MCF 10A (cell line): ENCODE data around the gene GPN3. TPM values are rescaled to one million over a fixed set of nuclear protein-coding genes. Genes with fewer than 3 reads are reported as not detected.

Source experiments
- BruUV-seq: library from RNA; stranded (reverse); fragments of 400-500 nt; replicated peaks from 2 replicates; lab custom pipeline; 2021; lab: Mats Ljungman, UMichigan
- CTCF ChIA-PET: fragments of 300-600 bp; sonication (Branson Sonifier 250); formaldehyde crosslinking; extraction: SDS; loops from one replicate; lab custom pipeline; 2021; ENCODE audit warnings: antibody characterized with exemption, inconsistent platforms; lab: Yijun Ruan, JAX
- POLR2A ChIA-PET: fragments of 300-600, 350-650 bp; sonication (Branson Sonifier 250); formaldehyde crosslinking; extraction: SDS; loops from one replicate; lab custom pipeline; 2020; ENCODE audit warnings: antibody characterized with exemption, inconsistent platforms; lab: Yijun Ruan, JAX
- DNase-seq: peaks from one replicate; pipeline ENCODE4 v3.0.0-alpha.2; 2018; ENCODE audit not compliant: unreplicated experiment
- H3K27ac Mint-ChIP-seq: one replicate; pipeline ENCODE4 v1.8.0; 2022; ENCODE audit warnings: mild to moderate bottlenecking, low read depth, mixed read lengths; ENCODE audit not compliant: unreplicated experiment
- H3K27me3 Mint-ChIP-seq: one replicate; pipeline ENCODE4 v1.8.0; 2022; ENCODE audit warnings: mixed read lengths; ENCODE audit not compliant: insufficient read depth, unreplicated experiment
- H3K36me3 Mint-ChIP-seq: one replicate; pipeline ENCODE4 v1.8.0; 2022; ENCODE audit warnings: mild to moderate bottlenecking, moderate library complexity, mixed read lengths; ENCODE audit not compliant: insufficient read depth, unreplicated experiment
- H3K4me1 Mint-ChIP-seq: one replicate; pipeline ENCODE4 v1.8.0; 2022; ENCODE audit warnings: mixed read lengths; ENCODE audit not compliant: insufficient read depth, unreplicated experiment
- H3K4me3 Mint-ChIP-seq: one replicate; pipeline ENCODE4 v1.8.0; 2022; ENCODE audit warnings: mild to moderate bottlenecking, moderate library complexity, mixed read lengths; ENCODE audit not compliant: unreplicated experiment
- H3K9me3 Mint-ChIP-seq: one replicate; pipeline ENCODE4 v1.8.0; 2022; ENCODE audit warnings: mixed read lengths; ENCODE audit not compliant: unreplicated experiment
- intact Hi-C: fragments of 100-400 bp; cut with micrococcal nuclease; formaldehyde crosslinking; loops from 2 replicates; pipeline ENCODE4 v1.14.1; 2022
- total RNA-seq: library from RNA; stranded (reverse); gene quantifications from 2 replicates; pipeline ENCODE4 v1.2.3, GENCODE V29; 2022
- TF ChIP-seq, protein P1 (sequence below): fragments of 200-600 bp; IDR thresholded peaks from one replicate; pipeline ENCODE4 v1.8.0; 2022; ENCODE audit warnings: antibody characterized with exemption, mild to moderate bottlenecking; ENCODE audit not compliant: unreplicated experiment

GPN3 gene
- total RNA-seq, 1 experiment from 2014 or later = 18.1 TPM

DNA sequence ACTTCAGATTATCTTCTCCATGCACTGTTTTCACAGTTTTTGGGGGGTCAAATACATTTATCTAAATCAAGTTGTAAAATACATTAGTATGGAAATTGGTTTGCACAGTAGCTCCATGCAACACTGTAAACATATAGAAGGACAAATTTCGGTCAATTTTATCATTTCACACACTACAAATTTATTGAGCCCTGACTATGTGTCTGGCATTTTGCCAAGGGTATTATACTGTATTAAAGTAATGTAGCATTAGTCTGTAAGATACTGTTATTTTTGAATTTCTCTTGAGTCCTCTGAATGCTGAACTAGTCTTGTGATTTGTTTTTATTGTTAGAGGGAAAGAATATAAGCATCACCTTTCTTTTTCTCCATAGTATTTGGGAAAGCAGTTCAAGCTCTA lies 35.4 kb upstream of the GPN3 start:
- BruUV-seq = no TSS peak
- TF ChIP-seq, protein P1, sequence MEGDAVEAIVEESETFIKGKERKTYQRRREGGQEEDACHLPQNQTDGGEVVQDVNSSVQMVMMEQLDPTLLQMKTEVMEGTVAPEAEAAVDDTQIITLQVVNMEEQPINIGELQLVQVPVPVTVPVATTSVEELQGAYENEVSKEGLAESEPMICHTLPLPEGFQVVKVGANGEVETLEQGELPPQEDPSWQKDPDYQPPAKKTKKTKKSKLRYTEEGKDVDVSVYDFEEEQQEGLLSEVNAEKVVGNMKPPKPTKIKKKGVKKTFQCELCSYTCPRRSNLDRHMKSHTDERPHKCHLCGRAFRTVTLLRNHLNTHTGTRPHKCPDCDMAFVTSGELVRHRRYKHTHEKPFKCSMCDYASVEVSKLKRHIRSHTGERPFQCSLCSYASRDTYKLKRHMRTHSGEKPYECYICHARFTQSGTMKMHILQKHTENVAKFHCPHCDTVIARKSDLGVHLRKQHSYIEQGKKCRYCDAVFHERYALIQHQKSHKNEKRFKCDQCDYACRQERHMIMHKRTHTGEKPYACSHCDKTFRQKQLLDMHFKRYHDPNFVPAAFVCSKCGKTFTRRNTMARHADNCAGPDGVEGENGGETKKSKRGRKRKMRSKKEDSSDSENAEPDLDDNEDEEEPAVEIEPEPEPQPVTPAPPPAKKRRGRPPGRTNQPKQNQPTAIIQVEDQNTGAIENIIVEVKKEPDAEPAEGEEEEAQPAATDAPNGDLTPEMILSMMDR = no peak
- Mint-ChIP-seq H3K36me3 (peaks cover 10% of the 10 kb centered on the region), H3K9me3 (no peaks in the 10 kb centered on the region), H3K4me3 (no peak overlapping the region), H3K27me3 (no peaks in the 10 kb centered on the region), H3K27ac (no peak overlapping the region), H3K4me1 (peaks cover 14% of the 10 kb centered on the region)
- DNase-seq = no peak
- POLR2A ChIA-PET = interaction anchor here (0.6 to 2.6 kb wide), 7 partner anchors 11 to 1614 kb away, joined by 3 to 18 read pairs (median 3); partner anchors contain the start of genes FAM216A and GPN3
- intact Hi-C loops = loop anchor here (5.0 kb wide), 1 partner anchor 239 kb away; the partner anchor contains the start of gene PPP1CC
- CTCF ChIA-PET = interaction anchor here (1.2 to 4.9 kb wide), 4 partner anchors 9 to 98 kb away, joined by 4 to 45 read pairs (median 10); partner anchors contain the start of gene FAM216A

- POLR2A ChIA-PET = interaction anchor here (0.5 to 5.9 kb wide), 32 partner anchors 9 to 503 kb away, joined by 3 to 117 read pairs (median 5); partner anchors contain the start of genes ANKRD13A, ARPC3, FAM216A and GPN3
- intact Hi-C loops = loop anchor here (1.0 to 5.0 kb wide), 2 partner anchors 34 to 240 kb away; partner anchors contain the start of genes FAM216A, GPN3 and PPP1CC
- TF ChIP-seq, protein P1 = no peak
- Mint-ChIP-seq H3K36me3 (peaks cover 18% of the 10 kb centered on the region), H3K9me3 (no peaks in the 10 kb centered on the region), H3K4me1 (peaks cover 14% of the 10 kb centered on the region), H3K27me3 (no peaks in the 10 kb centered on the region), H3K4me3 (peak within 1 kb of the TSS; percentile 92), H3K27ac (peak within 1 kb of the TSS; percentile 96)
- TSS peak; percentile 72 for BruUV-seq
- CTCF ChIA-PET = interaction anchor here (0.6 to 4.9 kb wide), 5 partner anchors 11 to 1499 kb away, joined by 3 to 45 read pairs (median 7); partner anchors contain the start of gene FAM216A
- DNase-seq = peak; percentile 98
These were observed 34.0 kb upstream of the GPN3 start, which contains the start of the genes RAD9B and VPS29 for GRCh38 chr12:110501752-110502738. RAD9B (plus strand) TSS chr12:110502331; CDS start chr12:110502338, 7 bp downstream. VPS29 (minus strand) TSS chr12:110502111; CDS start chr12:110502051, 60 bp downstream.

DNA sequence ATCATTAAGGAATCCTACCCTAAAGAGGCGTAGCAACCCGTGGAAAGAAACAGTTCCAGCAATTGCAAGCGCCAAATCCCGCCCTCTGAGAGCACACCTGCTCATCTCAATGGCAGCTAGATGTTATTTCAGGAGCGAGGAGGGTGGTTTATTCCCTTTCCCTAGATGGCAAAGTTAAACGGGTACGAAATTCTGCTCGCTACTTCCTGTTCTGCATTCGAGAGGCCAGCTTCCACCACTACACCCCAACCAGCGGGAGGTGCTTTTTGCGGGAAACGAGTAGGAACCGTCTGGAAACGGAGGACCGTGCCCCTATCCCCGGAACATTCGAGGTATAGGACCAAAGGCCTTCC lies 33.3 kb upstream of the GPN3 start:
- intact Hi-C loops = loop anchor here (5.0 kb wide), 1 partner anchor 241 kb away; the partner anchor contains the start of gene PPP1CC
- Mint-ChIP-seq H3K36me3 (peaks cover 19% of the 10 kb centered on the region), H3K9me3 (no peaks in the 10 kb centered on the region), H3K27ac (peak overlapping the region; percentile 96), H3K27me3 (no peaks in the 10 kb centered on the region), H3K4me1 (peaks cover 14% of the 10 kb centered on the region), H3K4me3 (peak overlapping the region; percentile 92)
- TF ChIP-seq, protein P1 = no peak
- DNase-seq = peak; percentile 80
- POLR2A ChIA-PET = interaction anchor here (0.7 to 5.9 kb wide), 25 partner anchors 9 to 502 kb away, joined by 3 to 117 read pairs (median 8); partner anchors contain the start of genes ANKRD13A, ARPC3, FAM216A and GPN3
- TSS peak; percentile 47 for BruUV-seq
- CTCF ChIA-PET = interaction anchor here (0.6 to 4.9 kb wide), 5 partner anchors 11 to 1499 kb away, joined by 3 to 45 read pairs (median 5); partner anchors contain the start of gene GPN3
